Activated naive CD8-positive, alpha-beta T cell treated with anti-CD3 and anti-CD28 coated beads, Interleukin-2, amount 10 ng/mL, durations not matched to agents 7 days and 5 days (primary cell): ENCODE results near the gene XRCC4. TPM values are rescaled to one million over a fixed set of nuclear protein-coding genes. Genes with fewer than 3 reads are reported as not detected.

ENCODE experiments used
- ATAC-seq: fragments of 150-1000 bp; cut with Tn5 transposase; one replicate; pipeline ENCODE4 v1.10.0; 2021; ENCODE audit warnings: low read depth, moderate library complexity
- POLR2A ChIA-PET: fragments of 350-600 bp; sonication (Branson Sonifier 250); formaldehyde crosslinking; loops from one replicate; lab custom pipeline; 2021; ENCODE audit warnings: antibody characterized with exemption; lab: Charles Lee
- DNase-seq: peaks from one replicate; pipeline ENCODE4 v3.0.0; 2021
- H3K27ac Mint-ChIP-seq: one replicate; pipeline ENCODE4 v1.8.0; 2022; ENCODE audit warnings: mild to moderate bottlenecking, mixed read lengths
- H3K27me3 Mint-ChIP-seq: one replicate; pipeline ENCODE4 v1.8.0; 2022; ENCODE audit warnings: mild to moderate bottlenecking, moderate library complexity, mixed read lengths
- H3K36me3 Mint-ChIP-seq: one replicate; pipeline ENCODE4 v1.8.0; 2021; ENCODE audit warnings: mild to moderate bottlenecking, mixed read lengths
- H3K4me1 Mint-ChIP-seq: one replicate; pipeline ENCODE4 v1.8.0; 2021; ENCODE audit warnings: mixed read lengths
- H3K4me3 Mint-ChIP-seq: one replicate; pipeline ENCODE4 v1.8.0; 2022; ENCODE audit warnings: mild to moderate bottlenecking, moderate library complexity, mixed read lengths
- H3K9me3 Mint-ChIP-seq: one replicate; pipeline ENCODE4 v1.8.0; 2021; ENCODE audit warnings: mixed read lengths
- total RNA-seq, 2 experiments: library from RNA; stranded (reverse); gene quantifications; one replicate each; pipeline ENCODE4 v1.2.3, GENCODE V29; 2021

XRCC4 gene
- total RNA-seq, 2 experiments from 2014 or later: 9.3 to 10.7 TPM

GRCh38 chr5:83085106-83085505, 7.8 kb downstream of the XRCC4 start:
- H3K36me3 Mint-ChIP-seq: peaks cover 6% of the 10 kb centered on the region
- no peaks in the 10 kb centered on the region for H3K4me1 Mint-ChIP-seq
- DNase-seq (no peak), ATAC-seq (no peak)
- no peak overlapping the region for H3K27ac Mint-ChIP-seq
- H3K27me3 Mint-ChIP-seq: no peaks in the 10 kb centered on the region
- no peak overlapping the region for H3K4me3 Mint-ChIP-seq
- POLR2A ChIA-PET: no interaction called here
- peaks cover 2% of the 10 kb centered on the region for H3K9me3 Mint-ChIP-seq

- no peak overlapping the region for H3K27ac Mint-ChIP-seq
- POLR2A ChIA-PET: interaction anchor here (1.2 kb wide), 1 partner anchor 13 kb away, joined by 3 read pairs; the partner anchor contains the start of genes TMEM167A and XRCC4
- H3K4me1 Mint-ChIP-seq: peaks cover 15% of the 10 kb centered on the region
- H3K4me3 Mint-ChIP-seq: no peak overlapping the region
- ATAC-seq (no peak), DNase-seq (no peak)
- no peaks in the 10 kb centered on the region for H3K27me3 Mint-ChIP-seq
- H3K9me3 Mint-ChIP-seq: peaks cover 21% of the 10 kb centered on the region
- peaks cover 29% of the 10 kb centered on the region for H3K36me3 Mint-ChIP-seq
These were observed 12.8 kb downstream of the XRCC4 start for GRCh38 chr5:83090169-83090568.

- H3K27me3 Mint-ChIP-seq: no peaks in the 10 kb centered on the region
- DNase-seq (no peak), ATAC-seq (no peak)
- H3K36me3 Mint-ChIP-seq: peaks cover 36% of the 10 kb centered on the region
- H3K4me3 Mint-ChIP-seq: peak overlapping the region; percentile 2
- peaks cover 23% of the 10 kb centered on the region for H3K9me3 Mint-ChIP-seq
- H3K27ac Mint-ChIP-seq: peak overlapping the region; percentile 21
- H3K4me1 Mint-ChIP-seq: peaks cover 15% of the 10 kb centered on the region
- POLR2A ChIA-PET: no interaction called here
These were observed 15.3 kb downstream of the XRCC4 start for GRCh38 chr5:83092619-83093018.

- no peak for DNase-seq
- POLR2A ChIA-PET: no interaction called here
- peaks cover 23% of the 10 kb centered on the region for H3K9me3 Mint-ChIP-seq
- ATAC-seq: no peak
- H3K36me3 Mint-ChIP-seq: peaks cover 39% of the 10 kb centered on the region
- no peak overlapping the region for H3K4me3 Mint-ChIP-seq
- H3K4me1 Mint-ChIP-seq: peaks cover 15% of the 10 kb centered on the region
- H3K27me3 Mint-ChIP-seq: no peaks in the 10 kb centered on the region
- no peak overlapping the region for H3K27ac Mint-ChIP-seq
These were observed 16.3 kb downstream of the XRCC4 start for GRCh38 chr5:83093692-83094091.

GRCh38 chr5:83095163-83095956, 18.0 kb downstream of the XRCC4 start:
- DNase-seq (no peak), ATAC-seq (no peak)
- no peak overlapping the region for H3K4me3 Mint-ChIP-seq
- H3K27ac Mint-ChIP-seq: peak overlapping the region; percentile 36
- no peaks in the 10 kb centered on the region for H3K27me3 Mint-ChIP-seq
- POLR2A ChIA-PET: no interaction called here
- H3K9me3 Mint-ChIP-seq: peaks cover 23% of the 10 kb centered on the region
- H3K4me1 Mint-ChIP-seq: peaks cover 15% of the 10 kb centered on the region
- peaks cover 36% of the 10 kb centered on the region for H3K36me3 Mint-ChIP-seq

- peaks cover 34% of the 10 kb centered on the region for H3K36me3 Mint-ChIP-seq
- ATAC-seq (no peak), DNase-seq (no peak)
- no peaks in the 10 kb centered on the region for H3K27me3 Mint-ChIP-seq
- no peak overlapping the region for H3K4me3 Mint-ChIP-seq
- POLR2A ChIA-PET: no interaction called here
- peaks cover 21% of the 10 kb centered on the region for H3K9me3 Mint-ChIP-seq
- H3K4me1 Mint-ChIP-seq: peaks cover 15% of the 10 kb centered on the region
- no peak overlapping the region for H3K27ac Mint-ChIP-seq
These were observed 18.7 kb downstream of the XRCC4 start for GRCh38 chr5:83095957-83096539.

- Mint-ChIP-seq H3K27ac (no peak overlapping the region), H3K36me3 (peaks cover 33% of the 10 kb centered on the region), H3K27me3 (no peaks in the 10 kb centered on the region), H3K4me3 (no peak overlapping the region), H3K9me3 (peaks cover 20% of the 10 kb centered on the region), H3K4me1 (peaks cover 15% of the 10 kb centered on the region)
- POLR2A ChIA-PET: no interaction called here
- ATAC-seq (no peak), DNase-seq (no peak)
These were observed 19.5 kb downstream of the XRCC4 start for GRCh38 chr5:83096660-83097339.

- ATAC-seq (no peak), DNase-seq (no peak)
- Mint-ChIP-seq H3K9me3 (peaks cover 16% of the 10 kb centered on the region), H3K4me1 (peaks cover 5% of the 10 kb centered on the region), H3K27ac (no peak overlapping the region), H3K27me3 (no peaks in the 10 kb centered on the region), H3K4me3 (no peak overlapping the region), H3K36me3 (peaks cover 26% of the 10 kb centered on the region)
- POLR2A ChIA-PET: no interaction called here
These were observed 20.4 kb downstream of the XRCC4 start for GRCh38 chr5:83097689-83098231.

GRCh38 chr5:83099001-83099400, 21.7 kb downstream of the XRCC4 start:
- Mint-ChIP-seq H3K4me1 (no peaks in the 10 kb centered on the region), H3K36me3 (peaks cover 18% of the 10 kb centered on the region), H3K9me3 (peaks cover 7% of the 10 kb centered on the region), H3K27ac (no peak overlapping the region), H3K4me3 (no peak overlapping the region), H3K27me3 (no peaks in the 10 kb centered on the region)
- ATAC-seq (no peak), DNase-seq (no peak)
- POLR2A ChIA-PET: no interaction called here

- POLR2A ChIA-PET: no interaction called here
- no peak overlapping the region for H3K27ac Mint-ChIP-seq
- H3K27me3 Mint-ChIP-seq: no peaks in the 10 kb centered on the region
- no peak overlapping the region for H3K4me3 Mint-ChIP-seq
- ATAC-seq (no peak), DNase-seq (no peak)
- peaks cover 5% of the 10 kb centered on the region for H3K9me3 Mint-ChIP-seq
- H3K4me1 Mint-ChIP-seq: no peaks in the 10 kb centered on the region
- peaks cover 17% of the 10 kb centered on the region for H3K36me3 Mint-ChIP-seq
These were observed 22.1 kb downstream of the XRCC4 start for GRCh38 chr5:83099445-83099844.

- no peak for ATAC-seq
- no peak overlapping the region for H3K4me3 Mint-ChIP-seq
- no peak overlapping the region for H3K27ac Mint-ChIP-seq
- no peaks in the 10 kb centered on the region for H3K27me3 Mint-ChIP-seq
- no peaks in the 10 kb centered on the region for H3K9me3 Mint-ChIP-seq
- H3K4me1 Mint-ChIP-seq: no peaks in the 10 kb centered on the region
- H3K36me3 Mint-ChIP-seq: peaks cover 10% of the 10 kb centered on the region
- no peak for DNase-seq
- POLR2A ChIA-PET: no interaction called here
These were observed 24.2 kb downstream of the XRCC4 start for GRCh38 chr5:83101514-83101913.

GRCh38 chr5:83102364-83102980, 25.1 kb downstream of the XRCC4 start:
- no peaks in the 10 kb centered on the region for H3K9me3 Mint-ChIP-seq
- ATAC-seq (no peak), DNase-seq (no peak)
- H3K36me3 Mint-ChIP-seq: peaks cover 14% of the 10 kb centered on the region
- H3K27ac Mint-ChIP-seq: no peak overlapping the region
- H3K4me1 Mint-ChIP-seq: no peaks in the 10 kb centered on the region
- POLR2A ChIA-PET: no interaction called here
- H3K27me3 Mint-ChIP-seq: no peaks in the 10 kb centered on the region
- no peak overlapping the region for H3K4me3 Mint-ChIP-seq

- ATAC-seq (no peak), DNase-seq (no peak)
- POLR2A ChIA-PET: no interaction called here
- Mint-ChIP-seq H3K4me3 (no peak overlapping the region), H3K27me3 (no peaks in the 10 kb centered on the region), H3K27ac (no peak overlapping the region), H3K9me3 (no peaks in the 10 kb centered on the region), H3K36me3 (peaks cover 15% of the 10 kb centered on the region), H3K4me1 (no peaks in the 10 kb centered on the region)
These were observed 26.7 kb downstream of the XRCC4 start for GRCh38 chr5:83104021-83104420.
